Breast epithelium (tissue), 3 donors: ENCODE data around the gene MACROD2.

ENCODE experiments used
- CTCF ChIP-seq, 3 donors: fragments of 450-650 bp; IDR thresholded peaks; one replicate each; pipeline ENCODE4 v1.5.1; 2016 to 2017; ENCODE audit warnings: antibody characterized with exemption in 3 of 3, mild to moderate bottlenecking in 3 of 3, moderate library complexity in 3 of 3
- POLR2A ChIP-seq: fragments of 450-650 bp; IDR thresholded peaks from one replicate; pipeline ENCODE4 v1.6.1; 2016; ENCODE audit warnings: antibody characterized with exemption, mild to moderate bottlenecking, moderate library complexity
- POLR2AphosphoS5 ChIP-seq, 3 donors: sonication (generic); formaldehyde crosslinking; IDR thresholded peaks; one replicate each; pipeline ENCODE4 v1.6.1; 2017; ENCODE audit warnings: antibody characterized with exemption in 3 of 3

GRCh38 chr20:14568701-14569100, 573.4 kb downstream of the MACROD2 start:
- TF ChIP-seq POLR2A (no peak), CTCF (IDR thresholded peaks at IDR 0.05) (no peak), POLR2AphosphoS5 (IDR thresholded peaks at IDR 0.05) (no peak)
